PC-3 (cell line): ENCODE data around the gene ATOH8. TPM values are rescaled to one million over a fixed set of nuclear protein-coding genes. Genes with fewer than 3 reads are reported as not detected.

Source experiments
- ATAC-seq: fragments of 200-7000 bp; cut with Tn5 transposase; 2 replicates; pipeline ENCODE4 v1.9.1; 2020; ENCODE audit warnings: mild to moderate bottlenecking, moderate library complexity
- BruUV-seq: library from RNA; stranded (reverse); fragments of 400-500 nt; replicated peaks from 2 replicates; lab custom pipeline; 2021; lab: Mats Ljungman, UMichigan
- CTCF ChIA-PET: fragments of 300-600 bp; sonication (Branson Sonifier 250); formaldehyde crosslinking; loops from one replicate; lab custom pipeline; 2022; ENCODE audit warnings: antibody characterized with exemption; lab: Charles Lee
- POLR2A ChIA-PET: fragments of 300-600 bp; sonication (Branson Sonifier 250); formaldehyde crosslinking; loops from one replicate; lab custom pipeline; 2022; ENCODE audit warnings: antibody characterized with exemption; ENCODE audit not compliant: unreplicated experiment; lab: Charles Lee
- DNase-seq: peaks from one replicate; pipeline ENCODE4 v3.0.0-alpha.2; 2015
- H2AFZ ChIP-seq: fragments of 300-600 bp; sonication (generic); 2 replicates; pipeline ENCODE4 v1.6.0; 2016; ENCODE audit warnings: antibody characterized with exemption, low read length
- H3F3A ChIP-seq: fragments of 300-600 bp; sonication (generic); one replicate; pipeline ENCODE4 v1.6.0; 2017; ENCODE audit warnings: antibody characterized with exemption, low read length, control low read depth, mild to moderate bottlenecking; ENCODE audit not compliant: unreplicated experiment
- H3K27ac ChIP-seq: fragments of 300-600 bp; sonication (generic); 2 replicates; pipeline ENCODE4 v1.5.1; 2016; ENCODE audit warnings: mild to moderate bottlenecking, low read length
- H3K27me3 ChIP-seq: fragments of 300-600 bp; sonication (generic); 2 replicates; pipeline ENCODE4 v1.6.1; 2016; ENCODE audit warnings: low read length, mixed read lengths
- H3K36me3 ChIP-seq: fragments of 300-600 bp; sonication (generic); 2 replicates; pipeline ENCODE4 v1.6.1; 2016; ENCODE audit warnings: low read depth, mixed run types, low read length, mixed read lengths
- H3K4me1 ChIP-seq: fragments of 300-600 bp; sonication (generic); 2 replicates; pipeline ENCODE4 v1.5.1; 2016; ENCODE audit warnings: low read length; ENCODE audit not compliant: insufficient read depth
- H3K4me2 ChIP-seq: fragments of 300-600 bp; sonication (generic); 2 replicates; pipeline ENCODE4 v1.6.0; 2016; ENCODE audit warnings: low read length
- H3K4me3 ChIP-seq: fragments of 300-600 bp; sonication (generic); 2 replicates; pipeline ENCODE4 v1.5.1; 2016; ENCODE audit warnings: mild to moderate bottlenecking, low read length, mixed read lengths
- H3K79me2 ChIP-seq: fragments of 300-600 bp; sonication (generic); 2 replicates; pipeline ENCODE4 v1.6.1; 2017; ENCODE audit warnings: low read length, mixed read lengths
- H3K9ac ChIP-seq: fragments of 300-600 bp; sonication (generic); 2 replicates; pipeline ENCODE4 v1.6.0; 2016; ENCODE audit warnings: mild to moderate bottlenecking, low read length
- H3K9me2 ChIP-seq: fragments of 300-600 bp; sonication (generic); replicated peaks from 2 replicates; pipeline ENCODE4 v1.6.1; 2016; ENCODE audit warnings: mixed run types, low read length, mixed read lengths
- H3K9me3 ChIP-seq: fragments of 300-600 bp; sonication (generic); 2 replicates; pipeline ENCODE4 v1.6.1; 2016; ENCODE audit warnings: low read length, mixed read lengths
- H4K20me1 ChIP-seq: fragments of 300-600 bp; sonication (generic); 2 replicates; pipeline ENCODE4 v1.6.1; 2016; ENCODE audit warnings: low read length, mixed read lengths
- EZH2 ChIP-seq: fragments of 300-600 bp; sonication (generic); IDR thresholded peaks from one replicate; pipeline ENCODE4 v1.6.1; 2017; ENCODE audit warnings: antibody characterized with exemption, mild to moderate bottlenecking, low read length; ENCODE audit not compliant: unreplicated experiment
- EZH2phosphoT487 ChIP-seq: fragments of 300-600 bp; sonication (generic); IDR thresholded peaks from 2 replicates; pipeline ENCODE4 v1.6.1; 2018; ENCODE audit warnings: mild to moderate bottlenecking, antibody characterized with exemption, low read length, borderline replicate concordance
- intact Hi-C: fragments of 100-400 bp; cut with micrococcal nuclease; formaldehyde crosslinking; loops from 2 replicates; pipeline ENCODE4 v1.9.0; 2023
- total RNA-seq: library from RNA; depleted of rRNA; stranded (reverse); fragments of >200 nt; gene quantifications from 2 replicates; pipeline ENCODE4 v1.2.3, GENCODE V29; 2014
- TF ChIP-seq, protein P1 (sequence below): fragments of 300-600 bp; sonication (generic); conservative IDR thresholded peaks from 2 replicates; pipeline ENCODE4 v1.5.1; 2017; ENCODE audit warnings: antibody characterized with exemption, low read depth, mild to moderate bottlenecking, low read length

ATOH8 gene
- total RNA-seq, 1 experiment from 2014 or later = 0.04 TPM

DNA sequence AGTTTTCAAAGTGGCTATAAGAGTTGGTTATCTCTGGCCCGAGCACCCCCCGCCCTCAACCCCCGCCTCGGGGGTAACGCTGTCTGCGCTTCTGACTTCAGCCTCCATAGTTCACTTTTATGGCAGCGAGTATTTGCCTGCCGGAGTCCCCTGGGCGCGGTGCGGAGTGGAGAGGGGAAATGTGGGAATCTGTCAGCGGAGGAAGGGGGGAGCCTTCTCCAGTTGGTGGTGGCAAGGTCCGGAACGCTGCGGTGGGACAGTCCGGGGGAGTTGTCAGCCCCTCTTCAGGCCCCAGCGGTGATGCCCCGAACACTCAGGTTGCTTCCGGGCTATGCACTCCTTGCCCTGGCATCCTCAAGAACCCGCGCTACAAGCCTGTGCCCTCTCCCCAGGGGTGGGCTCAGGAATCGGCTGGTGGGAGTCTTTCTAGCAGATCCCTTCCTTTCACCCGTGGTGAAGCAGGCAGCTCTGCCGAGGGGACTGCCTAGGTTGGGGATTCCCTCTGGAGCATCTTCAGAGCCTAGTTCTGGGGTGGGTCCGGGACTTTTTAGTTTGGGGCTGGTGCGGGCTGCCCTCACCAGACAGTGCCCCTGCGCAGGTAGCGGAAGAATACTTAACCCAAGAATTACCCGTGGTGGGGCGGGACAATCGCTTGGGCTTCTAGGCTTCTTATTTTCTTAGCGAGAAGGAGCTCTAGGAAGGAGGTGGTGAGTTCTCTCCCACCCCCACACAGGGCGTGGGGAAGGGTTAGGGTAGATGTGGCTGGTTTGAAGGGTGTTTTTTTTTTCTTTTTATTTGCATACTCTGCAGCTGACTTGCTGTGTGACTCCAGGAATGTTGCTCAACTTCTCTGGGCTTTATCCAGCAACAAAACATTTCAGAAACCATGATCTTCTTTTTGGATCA, 1.6 kb downstream of the ATOH8 start:
- no peak for DNase-seq
- H3K4me2 ChIP-seq = peak overlapping the region; percentile 89
- no peaks in the 10 kb centered on the region for H3K79me2 ChIP-seq
- no peak overlapping the region for H2AFZ ChIP-seq
- ChIA-PET CTCF (no interaction called here), POLR2A (no interaction called here)
- no peak overlapping the region for H3K9ac ChIP-seq
- 0 out of 2 replicates have a peak overlapping the region, but pooled peaks have one; percentile 67 for H3K4me3 ChIP-seq
- H3F3A ChIP-seq = no peaks in the 10 kb centered on the region
- no peaks in the 10 kb centered on the region for H3K36me3 ChIP-seq
- BruUV-seq = no TSS peak
- TF ChIP-seq EZH2phosphoT487 (no peak), EZH2 (no peak)
- TF ChIP-seq, protein P1, sequence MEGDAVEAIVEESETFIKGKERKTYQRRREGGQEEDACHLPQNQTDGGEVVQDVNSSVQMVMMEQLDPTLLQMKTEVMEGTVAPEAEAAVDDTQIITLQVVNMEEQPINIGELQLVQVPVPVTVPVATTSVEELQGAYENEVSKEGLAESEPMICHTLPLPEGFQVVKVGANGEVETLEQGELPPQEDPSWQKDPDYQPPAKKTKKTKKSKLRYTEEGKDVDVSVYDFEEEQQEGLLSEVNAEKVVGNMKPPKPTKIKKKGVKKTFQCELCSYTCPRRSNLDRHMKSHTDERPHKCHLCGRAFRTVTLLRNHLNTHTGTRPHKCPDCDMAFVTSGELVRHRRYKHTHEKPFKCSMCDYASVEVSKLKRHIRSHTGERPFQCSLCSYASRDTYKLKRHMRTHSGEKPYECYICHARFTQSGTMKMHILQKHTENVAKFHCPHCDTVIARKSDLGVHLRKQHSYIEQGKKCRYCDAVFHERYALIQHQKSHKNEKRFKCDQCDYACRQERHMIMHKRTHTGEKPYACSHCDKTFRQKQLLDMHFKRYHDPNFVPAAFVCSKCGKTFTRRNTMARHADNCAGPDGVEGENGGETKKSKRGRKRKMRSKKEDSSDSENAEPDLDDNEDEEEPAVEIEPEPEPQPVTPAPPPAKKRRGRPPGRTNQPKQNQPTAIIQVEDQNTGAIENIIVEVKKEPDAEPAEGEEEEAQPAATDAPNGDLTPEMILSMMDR = no peak
- peaks cover 44% of the 10 kb centered on the region for H3K27me3 ChIP-seq
- no peak overlapping the region for H3K27ac ChIP-seq
- intact Hi-C loops = no loop called here
- H4K20me1 ChIP-seq = no peaks in the 10 kb centered on the region
- H3K4me1 ChIP-seq = peaks cover 6% of the 10 kb centered on the region
- no peak for ATAC-seq
- no peaks in the 10 kb centered on the region for H3K9me3 ChIP-seq
- H3K9me2 ChIP-seq = no peaks in the 10 kb centered on the region

DNA sequence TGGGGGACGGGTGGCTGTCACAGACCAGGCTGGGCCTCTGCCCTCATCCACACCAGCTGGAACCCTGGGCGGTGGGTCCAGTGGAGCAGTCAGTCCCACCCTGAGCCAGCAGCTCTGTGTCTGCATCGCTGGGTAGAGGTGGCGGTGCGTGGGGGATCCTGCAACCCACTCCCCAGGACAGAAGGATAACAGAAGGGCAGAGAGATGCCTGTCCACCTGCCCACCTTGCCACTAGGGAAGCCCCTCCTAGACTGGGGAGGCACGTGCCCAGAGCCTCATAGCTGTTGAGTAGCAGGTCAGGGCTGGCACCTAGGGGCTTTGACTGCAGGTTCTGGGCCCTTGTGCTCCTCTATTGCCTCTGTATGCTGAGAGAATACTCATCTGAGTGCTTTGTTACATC, 2.4 kb downstream of the ATOH8 start:
- H3K4me1 ChIP-seq = peaks cover 6% of the 10 kb centered on the region
- no peak overlapping the region for H2AFZ ChIP-seq
- no peak for DNase-seq
- no peak overlapping the region for H3K9ac ChIP-seq
- TF ChIP-seq EZH2 (no peak), EZH2phosphoT487 (no peak)
- TF ChIP-seq, protein P1 = no peak
- ATAC-seq = no peak
- no peak overlapping the region for H3K4me3 ChIP-seq
- no peaks in the 10 kb centered on the region for H3K36me3 ChIP-seq
- no TSS peak for BruUV-seq
- no peak overlapping the region for H3K4me2 ChIP-seq
- H4K20me1 ChIP-seq = no peaks in the 10 kb centered on the region
- no peaks in the 10 kb centered on the region for H3F3A ChIP-seq
- H3K9me3 ChIP-seq = no peaks in the 10 kb centered on the region
- H3K79me2 ChIP-seq = no peaks in the 10 kb centered on the region
- POLR2A ChIA-PET = no interaction called here
- no peaks in the 10 kb centered on the region for H3K9me2 ChIP-seq
- CTCF ChIA-PET = no interaction called here
- intact Hi-C loops = no loop called here
- H3K27ac ChIP-seq = no peak overlapping the region
- H3K27me3 ChIP-seq = peaks cover 46% of the 10 kb centered on the region

DNA sequence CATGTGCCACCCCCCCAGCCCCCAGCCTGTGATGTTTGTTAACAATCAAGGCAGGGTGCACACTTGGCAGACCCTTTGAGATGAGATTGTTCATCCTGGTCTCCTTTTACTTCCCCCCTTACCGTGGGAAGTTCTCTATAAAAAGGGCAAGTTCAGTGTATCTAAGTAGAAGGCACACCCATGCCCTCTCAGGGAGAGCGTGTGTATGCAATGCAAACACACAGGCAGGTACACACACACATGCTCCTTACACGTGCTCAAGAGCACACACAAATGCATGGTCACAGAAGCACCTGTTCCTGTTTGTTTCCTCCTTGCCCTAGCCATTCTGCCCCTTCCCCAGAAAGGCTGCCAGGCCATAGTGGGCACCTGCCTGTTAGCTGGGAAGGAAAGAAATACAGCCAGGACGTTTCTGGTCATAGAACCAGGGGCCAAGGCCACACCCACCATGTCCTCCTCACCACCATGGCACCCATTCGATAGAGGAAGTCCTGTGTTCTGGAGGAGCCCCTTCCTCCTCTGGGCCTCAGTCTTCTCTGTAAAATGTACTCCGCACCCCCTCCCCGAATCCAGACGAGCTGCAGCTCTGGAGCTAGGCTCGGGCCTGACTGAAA, 3.1 kb downstream of the ATOH8 start:
- H3K4me1 ChIP-seq = peaks cover 6% of the 10 kb centered on the region
- peaks cover 41% of the 10 kb centered on the region for H3K27me3 ChIP-seq
- TF ChIP-seq EZH2 = no peak
- TF ChIP-seq, protein P1 = no peak
- TF ChIP-seq EZH2phosphoT487 = no peak
- H3K79me2 ChIP-seq = no peaks in the 10 kb centered on the region
- H2AFZ ChIP-seq = no peak overlapping the region
- no peaks in the 10 kb centered on the region for H3K9me2 ChIP-seq
- H3K36me3 ChIP-seq = no peaks in the 10 kb centered on the region
- intact Hi-C loops = no loop called here
- H3K4me3 ChIP-seq = no peak overlapping the region
- BruUV-seq = no TSS peak
- CTCF ChIA-PET = no interaction called here
- H3K9me3 ChIP-seq = no peaks in the 10 kb centered on the region
- H3K9ac ChIP-seq = no peak overlapping the region
- no peak overlapping the region for H3K4me2 ChIP-seq
- H3F3A ChIP-seq = no peaks in the 10 kb centered on the region
- ATAC-seq (no peak), DNase-seq (no peak)
- H3K27ac ChIP-seq = no peak overlapping the region
- no peaks in the 10 kb centered on the region for H4K20me1 ChIP-seq
- POLR2A ChIA-PET = no interaction called here
